ENCODE measurements around the gene ACTL10. TPM values are rescaled to one million over a fixed set of nuclear protein-coding genes. Genes with fewer than 3 reads are reported as not detected.

The ACTL10 gene
- total and polyA plus RNA-seq, 2 of the 13 experiments (the other 11 are each of a cell fraction or from before 2014, with no cell fraction given) = not detected

DNA sequence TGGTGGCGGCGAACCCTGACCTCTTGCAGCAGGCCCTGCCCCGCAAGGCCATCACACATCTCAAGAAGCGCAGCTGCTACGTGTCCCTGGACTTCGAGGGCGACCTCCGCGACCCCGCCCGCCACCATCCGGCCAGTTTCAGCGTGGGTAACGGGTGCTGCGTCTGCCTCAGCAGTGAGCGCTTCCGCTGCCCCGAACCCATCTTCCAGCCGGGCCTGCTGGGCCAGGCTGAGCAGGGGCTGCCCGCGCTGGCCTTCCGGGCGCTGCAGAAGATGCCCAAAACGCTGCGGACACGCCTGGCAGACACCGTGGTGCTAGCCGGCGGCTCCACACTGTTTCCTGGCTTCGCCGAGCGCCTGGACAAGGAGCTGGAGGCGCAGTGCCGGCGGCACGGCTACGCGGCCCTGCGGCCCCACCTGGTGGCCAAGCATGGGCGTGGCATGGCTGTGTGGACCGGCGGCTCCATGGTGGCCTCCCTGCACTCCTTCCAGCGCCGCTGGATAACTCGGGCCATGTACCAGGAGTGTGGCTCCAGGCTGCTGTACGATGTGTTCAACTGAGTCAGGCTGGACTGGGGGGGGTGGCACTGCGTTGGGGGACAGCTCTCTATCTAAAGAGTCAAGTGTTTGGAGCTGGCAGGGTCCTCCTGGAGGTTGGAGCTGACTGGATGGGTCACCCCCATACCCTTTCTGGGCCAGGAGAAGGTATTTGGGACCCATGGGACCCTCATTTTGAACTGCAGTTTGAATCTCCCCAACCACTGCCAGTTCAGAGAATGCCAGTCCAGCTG is 1.1 kb downstream of the ACTL10 start (continued):
- TF ChIP-seq XRCC5 (optimal IDR thresholded peaks at IDR 0.05; ENCODE audit: low read length) = peak; percentile 62
- 0 out of 2 replicates have a peak, but pooled peaks have one; percentile 59 for TF ChIP-seq CHCHD3 (CRISPR knock-in tag; IDR thresholded peaks at IDR 0.05)
- TF ChIP-seq, protein P1, sequence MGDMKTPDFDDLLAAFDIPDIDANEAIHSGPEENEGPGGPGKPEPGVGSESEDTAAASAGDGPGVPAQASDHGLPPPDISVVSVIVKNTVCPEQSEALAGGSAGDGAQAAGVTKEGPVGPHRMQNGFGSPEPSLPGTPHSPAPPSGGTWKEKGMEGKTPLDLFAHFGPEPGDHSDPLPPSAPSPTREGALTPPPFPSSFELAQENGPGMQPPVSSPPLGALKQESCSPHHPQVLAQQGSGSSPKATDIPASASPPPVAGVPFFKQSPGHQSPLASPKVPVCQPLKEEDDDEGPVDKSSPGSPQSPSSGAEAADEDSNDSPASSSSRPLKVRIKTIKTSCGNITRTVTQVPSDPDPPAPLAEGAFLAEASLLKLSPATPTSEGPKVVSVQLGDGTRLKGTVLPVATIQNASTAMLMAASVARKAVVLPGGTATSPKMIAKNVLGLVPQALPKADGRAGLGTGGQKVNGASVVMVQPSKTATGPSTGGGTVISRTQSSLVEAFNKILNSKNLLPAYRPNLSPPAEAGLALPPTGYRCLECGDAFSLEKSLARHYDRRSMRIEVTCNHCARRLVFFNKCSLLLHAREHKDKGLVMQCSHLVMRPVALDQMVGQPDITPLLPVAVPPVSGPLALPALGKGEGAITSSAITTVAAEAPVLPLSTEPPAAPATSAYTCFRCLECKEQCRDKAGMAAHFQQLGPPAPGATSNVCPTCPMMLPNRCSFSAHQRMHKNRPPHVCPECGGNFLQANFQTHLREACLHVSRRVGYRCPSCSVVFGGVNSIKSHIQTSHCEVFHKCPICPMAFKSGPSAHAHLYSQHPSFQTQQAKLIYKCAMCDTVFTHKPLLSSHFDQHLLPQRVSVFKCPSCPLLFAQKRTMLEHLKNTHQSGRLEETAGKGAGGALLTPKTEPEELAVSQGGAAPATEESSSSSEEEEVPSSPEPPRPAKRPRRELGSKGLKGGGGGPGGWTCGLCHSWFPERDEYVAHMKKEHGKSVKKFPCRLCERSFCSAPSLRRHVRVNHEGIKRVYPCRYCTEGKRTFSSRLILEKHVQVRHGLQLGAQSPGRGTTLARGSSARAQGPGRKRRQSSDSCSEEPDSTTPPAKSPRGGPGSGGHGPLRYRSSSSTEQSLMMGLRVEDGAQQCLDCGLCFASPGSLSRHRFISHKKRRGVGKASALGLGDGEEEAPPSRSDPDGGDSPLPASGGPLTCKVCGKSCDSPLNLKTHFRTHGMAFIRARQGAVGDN (CRISPR knock-in tag; IDR thresholded peaks at IDR 0.05) = peak; percentile 75
- TF ChIP-seq ZNF790 (CRISPR knock-in tag; IDR thresholded peaks at IDR 0.05; ENCODE audit: borderline replicate concordance) = no peak
- peak; percentile 64; the same call in 1 of the 2 replicates for TF ChIP-seq ZFYVE20 (CRISPR knock-in tag; IDR thresholded peaks at IDR 0.05; ENCODE audit: borderline replicate concordance, low read depth)
- peak; percentile 12; the same call in 1 of the 2 replicates for TF ChIP-seq EEA1 (CRISPR knock-in tag; IDR thresholded peaks at IDR 0.05; ENCODE audit: borderline replicate concordance)
- TF ChIP-seq KDM5A (IDR thresholded peaks at IDR 0.05; ENCODE audit: borderline replicate concordance, low read length) = no peak
- TF ChIP-seq, protein P2, sequence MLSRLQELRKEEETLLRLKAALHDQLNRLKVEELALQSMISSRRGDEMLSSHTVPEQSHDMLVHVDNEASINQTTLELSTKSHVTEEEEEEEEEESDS (CRISPR knock-in tag; IDR thresholded peaks at IDR 0.05; ENCODE audit: borderline replicate concordance) = no peak
- TF ChIP-seq, protein P3, sequence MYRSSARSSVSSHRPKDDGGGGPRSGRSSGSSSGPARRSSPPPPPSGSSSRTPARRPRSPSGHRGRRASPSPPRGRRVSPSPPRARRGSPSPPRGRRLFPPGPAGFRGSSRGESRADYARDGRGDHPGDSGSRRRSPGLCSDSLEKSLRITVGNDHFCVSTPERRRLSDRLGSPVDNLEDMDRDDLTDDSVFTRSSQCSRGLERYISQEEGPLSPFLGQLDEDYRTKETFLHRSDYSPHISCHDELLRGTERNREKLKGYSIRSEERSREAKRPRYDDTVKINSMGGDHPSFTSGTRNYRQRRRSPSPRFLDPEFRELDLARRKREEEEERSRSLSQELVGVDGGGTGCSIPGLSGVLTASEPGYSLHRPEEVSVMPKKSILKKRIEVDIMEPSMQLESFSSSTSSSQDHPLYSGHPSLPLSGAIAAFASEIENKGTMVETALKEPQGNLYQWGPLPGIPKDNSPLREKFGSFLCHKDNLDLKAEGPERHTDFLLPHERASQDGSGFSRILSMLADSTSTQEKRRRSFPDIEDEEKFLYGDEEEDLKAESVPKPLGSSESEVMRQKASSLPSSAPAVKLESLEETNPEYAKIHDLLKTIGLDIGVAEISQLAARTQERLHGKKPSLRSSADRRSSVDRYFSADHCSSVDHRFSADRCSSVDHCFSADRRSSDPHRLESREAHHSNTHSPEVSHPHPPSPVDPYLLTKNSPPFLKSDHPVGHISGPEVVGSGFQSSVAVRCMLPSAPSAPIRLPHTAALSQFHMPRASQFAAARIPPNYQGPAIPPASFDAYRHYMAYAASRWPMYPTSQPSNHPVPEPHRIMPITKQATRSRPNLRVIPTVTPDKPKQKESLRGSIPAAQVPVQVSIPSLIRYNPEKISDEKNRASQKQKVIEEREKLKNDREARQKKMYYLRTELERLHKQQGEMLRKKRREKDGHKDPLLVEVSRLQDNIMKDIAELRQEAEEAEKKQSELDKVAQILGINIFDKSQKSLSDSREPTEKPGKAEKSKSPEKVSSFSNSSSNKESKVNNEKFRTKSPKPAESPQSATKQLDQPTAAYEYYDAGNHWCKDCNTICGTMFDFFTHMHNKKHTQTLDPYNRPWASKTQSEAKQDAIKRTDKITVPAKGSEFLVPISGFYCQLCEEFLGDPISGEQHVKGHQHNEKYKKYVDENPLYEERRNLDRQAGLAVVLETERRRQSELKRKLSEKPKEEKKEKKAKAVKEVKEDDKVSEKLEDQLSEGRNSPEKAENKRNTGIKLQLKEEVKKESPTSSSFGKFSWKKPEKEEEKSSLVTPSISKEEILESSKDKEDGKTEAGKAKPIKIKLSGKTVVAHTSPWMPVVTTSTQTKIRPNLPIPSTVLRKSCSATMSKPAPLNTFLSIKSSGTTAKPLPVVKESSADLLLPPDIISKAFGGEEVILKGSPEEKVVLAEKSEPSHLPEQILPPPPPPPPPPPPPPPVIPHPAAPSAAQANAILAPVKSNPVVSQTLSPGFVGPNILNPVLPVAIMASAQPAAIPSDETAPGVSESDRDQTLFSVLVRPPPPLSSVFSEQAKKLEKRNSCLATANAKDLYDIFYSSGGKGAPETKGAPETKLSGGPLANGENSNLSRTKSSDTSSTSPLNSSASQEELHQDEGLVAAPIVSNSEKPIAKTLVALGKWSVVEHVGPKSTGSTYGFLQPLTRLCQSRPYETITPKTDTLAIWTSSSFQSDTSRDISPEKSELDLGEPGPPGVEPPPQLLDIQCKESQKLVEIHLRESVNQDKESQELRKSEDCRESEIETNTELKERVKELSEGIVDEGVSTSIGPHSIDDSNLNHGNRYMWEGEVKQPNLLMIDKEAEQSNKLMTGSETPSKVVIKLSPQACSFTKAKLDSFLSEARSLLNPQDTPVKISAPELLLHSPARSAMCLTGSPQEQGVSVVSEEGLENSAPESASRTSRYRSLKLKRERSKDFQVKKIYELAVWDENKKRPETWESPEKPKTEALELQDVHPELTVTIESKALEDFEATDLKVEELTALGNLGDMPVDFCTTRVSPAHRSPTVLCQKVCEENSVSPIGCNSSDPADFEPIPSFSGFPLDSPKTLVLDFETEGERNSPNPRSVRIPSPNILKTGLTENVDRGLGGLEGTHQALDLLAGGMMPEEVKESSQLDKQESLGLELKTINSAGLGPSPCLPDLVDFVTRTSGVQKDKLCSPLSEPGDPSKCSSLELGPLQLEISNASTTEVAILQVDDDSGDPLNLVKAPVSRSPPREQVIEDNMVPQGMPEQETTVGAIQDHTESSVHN (CRISPR knock-in tag; IDR thresholded peaks at IDR 0.05) = peak; percentile 66; the same call in 1 of the 2 replicates
- peak; percentile 75; the same call in 1 of the 2 replicates for TF ChIP-seq KDM3A (CRISPR knock-in tag; IDR thresholded peaks at IDR 0.05; ENCODE audit: low read depth)
- TF ChIP-seq ZNF556 (CRISPR knock-in tag; IDR thresholded peaks at IDR 0.05; ENCODE audit: borderline replicate concordance) = 0 out of 2 replicates have a peak, but pooled peaks have one; percentile 46
- no peak for TF ChIP-seq SMAD9 (CRISPR knock-in tag; IDR thresholded peaks at IDR 0.05)
- TF ChIP-seq ELF1 (CRISPR knock-in tag; IDR thresholded peaks at IDR 0.05) = no peak
- TF ChIP-seq STAG1 (CRISPR knock-in tag; IDR thresholded peaks at IDR 0.05) = peak; percentile 93
- peak; percentile 67 for TF ChIP-seq ZNF501 (CRISPR knock-in tag; IDR thresholded peaks at IDR 0.05)
- peak; percentile 87; the same call in 1 of the 2 replicates for TF ChIP-seq ZNF34 (CRISPR knock-in tag; IDR thresholded peaks at IDR 0.05; ENCODE audit: borderline replicate concordance)
